C4-2B (cell line): Measurements from ENCODE around the gene CTSD.

Source experiments
- ZFX ChIP-seq: fragments of 450-650 bp; IDR thresholded peaks from 2 replicates; pipeline ENCODE4 v1.6.1; 2017
- TF ChIP-seq, protein P1 (sequence below): fragments of 450-650 bp; conservative IDR thresholded peaks from 2 replicates; pipeline ENCODE4 v1.5.1; 2017; ENCODE audit warnings: mild to moderate bottlenecking

DNA sequence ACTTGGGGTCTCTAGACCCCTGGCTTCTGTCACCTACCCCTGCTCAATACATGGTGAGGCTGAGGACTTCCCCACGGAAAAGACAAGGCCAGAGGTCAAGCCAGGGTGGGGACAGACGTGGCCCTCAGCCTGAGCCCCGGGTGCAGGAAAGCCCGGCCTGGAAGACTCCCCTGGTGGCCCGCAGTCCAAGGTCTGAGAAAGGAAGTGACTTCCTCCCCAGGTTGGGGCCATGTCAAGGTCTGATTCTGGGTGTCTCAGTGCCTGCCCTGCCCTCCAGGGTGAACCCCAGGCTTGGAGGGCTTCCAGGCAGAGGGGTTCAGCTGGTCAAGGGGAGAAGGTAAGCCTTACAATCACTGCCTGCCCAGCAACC lies 3.9 kb downstream of the CTSD start:
- TF ChIP-seq, protein P1, sequence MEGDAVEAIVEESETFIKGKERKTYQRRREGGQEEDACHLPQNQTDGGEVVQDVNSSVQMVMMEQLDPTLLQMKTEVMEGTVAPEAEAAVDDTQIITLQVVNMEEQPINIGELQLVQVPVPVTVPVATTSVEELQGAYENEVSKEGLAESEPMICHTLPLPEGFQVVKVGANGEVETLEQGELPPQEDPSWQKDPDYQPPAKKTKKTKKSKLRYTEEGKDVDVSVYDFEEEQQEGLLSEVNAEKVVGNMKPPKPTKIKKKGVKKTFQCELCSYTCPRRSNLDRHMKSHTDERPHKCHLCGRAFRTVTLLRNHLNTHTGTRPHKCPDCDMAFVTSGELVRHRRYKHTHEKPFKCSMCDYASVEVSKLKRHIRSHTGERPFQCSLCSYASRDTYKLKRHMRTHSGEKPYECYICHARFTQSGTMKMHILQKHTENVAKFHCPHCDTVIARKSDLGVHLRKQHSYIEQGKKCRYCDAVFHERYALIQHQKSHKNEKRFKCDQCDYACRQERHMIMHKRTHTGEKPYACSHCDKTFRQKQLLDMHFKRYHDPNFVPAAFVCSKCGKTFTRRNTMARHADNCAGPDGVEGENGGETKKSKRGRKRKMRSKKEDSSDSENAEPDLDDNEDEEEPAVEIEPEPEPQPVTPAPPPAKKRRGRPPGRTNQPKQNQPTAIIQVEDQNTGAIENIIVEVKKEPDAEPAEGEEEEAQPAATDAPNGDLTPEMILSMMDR = no peak
- no peak for TF ChIP-seq ZFX
